ENCODE data around the gene MYLK4.

Gene MYLK4

DNA sequence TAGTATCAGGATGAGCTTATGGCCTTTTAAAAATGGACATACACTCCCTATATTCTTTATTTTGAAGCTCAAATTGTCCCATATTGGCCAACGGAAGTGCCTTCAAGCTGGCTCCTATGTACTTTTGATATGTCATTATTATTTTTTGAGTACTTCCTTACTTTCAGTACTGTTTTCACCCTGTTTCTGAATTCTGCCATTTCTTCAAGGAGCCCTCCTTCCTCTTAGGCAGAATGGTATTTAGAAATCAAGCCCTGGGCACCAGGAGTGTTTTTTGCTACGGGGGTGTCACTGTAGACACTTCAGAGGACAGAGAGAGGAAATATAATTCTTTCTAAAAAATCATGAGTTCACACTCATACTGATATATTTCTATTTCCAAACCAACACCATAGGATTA is 5.5 kb upstream of the MYLK4 start:
- no peak for DNase-seq (ENCODE audit: low read depth)

DNA sequence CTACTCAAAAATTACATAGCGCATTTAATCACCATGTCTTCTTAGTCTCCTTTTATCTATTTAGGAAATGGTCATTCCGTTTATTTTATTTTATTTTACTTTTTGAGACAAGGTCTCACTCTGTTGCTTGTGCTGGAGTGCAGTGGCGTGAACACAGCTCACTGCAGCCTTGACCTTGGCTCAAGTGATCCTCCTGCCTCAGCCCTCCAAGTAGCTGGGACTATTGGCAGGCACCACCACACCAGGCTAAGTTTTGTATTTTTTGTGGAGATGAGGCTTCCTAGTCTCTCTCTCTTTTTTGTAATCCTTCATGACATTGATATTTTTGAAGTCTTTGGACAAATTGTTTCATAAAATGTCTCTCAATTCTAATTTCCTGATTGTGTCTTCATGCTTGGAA is 4.7 kb upstream of the MYLK4 start:
- no peak overlapping the region for H3K4me3 ChIP-seq (ENCODE audit: low read depth, low read length)
- TF ChIP-seq, protein P1, sequence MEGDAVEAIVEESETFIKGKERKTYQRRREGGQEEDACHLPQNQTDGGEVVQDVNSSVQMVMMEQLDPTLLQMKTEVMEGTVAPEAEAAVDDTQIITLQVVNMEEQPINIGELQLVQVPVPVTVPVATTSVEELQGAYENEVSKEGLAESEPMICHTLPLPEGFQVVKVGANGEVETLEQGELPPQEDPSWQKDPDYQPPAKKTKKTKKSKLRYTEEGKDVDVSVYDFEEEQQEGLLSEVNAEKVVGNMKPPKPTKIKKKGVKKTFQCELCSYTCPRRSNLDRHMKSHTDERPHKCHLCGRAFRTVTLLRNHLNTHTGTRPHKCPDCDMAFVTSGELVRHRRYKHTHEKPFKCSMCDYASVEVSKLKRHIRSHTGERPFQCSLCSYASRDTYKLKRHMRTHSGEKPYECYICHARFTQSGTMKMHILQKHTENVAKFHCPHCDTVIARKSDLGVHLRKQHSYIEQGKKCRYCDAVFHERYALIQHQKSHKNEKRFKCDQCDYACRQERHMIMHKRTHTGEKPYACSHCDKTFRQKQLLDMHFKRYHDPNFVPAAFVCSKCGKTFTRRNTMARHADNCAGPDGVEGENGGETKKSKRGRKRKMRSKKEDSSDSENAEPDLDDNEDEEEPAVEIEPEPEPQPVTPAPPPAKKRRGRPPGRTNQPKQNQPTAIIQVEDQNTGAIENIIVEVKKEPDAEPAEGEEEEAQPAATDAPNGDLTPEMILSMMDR (IDR thresholded peaks at IDR 0.05; ENCODE audit: insufficient read depth, low read depth, low read length, missing control alignments) = no peak
- no peak for DNase-seq (ENCODE audit: low read depth)

More for the DNA sequence above, 5.5 kb upstream of the MYLK4 start:
- TF ChIP-seq, protein P1 (IDR thresholded peaks at IDR 0.05; ENCODE audit: insufficient read depth, low read depth, low read length, missing control alignments) = no peak
- no peak overlapping the region for H3K4me3 ChIP-seq (ENCODE audit: low read depth, low read length)

DNA sequence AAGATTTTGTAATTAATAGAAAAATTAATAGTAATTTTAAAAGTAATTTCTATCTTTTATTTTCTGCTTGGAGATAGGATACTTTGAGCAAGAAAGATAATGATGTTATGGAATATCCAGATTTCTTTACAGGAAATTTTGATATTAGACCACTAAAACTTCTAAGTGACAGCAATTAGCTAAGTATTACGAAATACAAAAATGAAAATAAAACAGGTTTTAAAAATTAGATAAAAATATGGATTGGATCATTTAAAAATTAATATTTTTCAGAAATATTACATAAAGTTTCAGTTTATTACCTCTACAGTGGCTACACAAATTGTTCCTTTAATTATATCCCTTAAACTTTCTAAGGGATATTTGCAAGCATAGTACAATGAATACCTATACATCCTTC is 4.2 kb upstream of the MYLK4 start:
- DNase-seq (ENCODE audit: low read depth) = no peak
- H3K4me3 ChIP-seq (ENCODE audit: low read depth, low read length) = no peak overlapping the region
- TF ChIP-seq, protein P1 (IDR thresholded peaks at IDR 0.05; ENCODE audit: insufficient read depth, low read depth, low read length, missing control alignments) = no peak

DNA sequence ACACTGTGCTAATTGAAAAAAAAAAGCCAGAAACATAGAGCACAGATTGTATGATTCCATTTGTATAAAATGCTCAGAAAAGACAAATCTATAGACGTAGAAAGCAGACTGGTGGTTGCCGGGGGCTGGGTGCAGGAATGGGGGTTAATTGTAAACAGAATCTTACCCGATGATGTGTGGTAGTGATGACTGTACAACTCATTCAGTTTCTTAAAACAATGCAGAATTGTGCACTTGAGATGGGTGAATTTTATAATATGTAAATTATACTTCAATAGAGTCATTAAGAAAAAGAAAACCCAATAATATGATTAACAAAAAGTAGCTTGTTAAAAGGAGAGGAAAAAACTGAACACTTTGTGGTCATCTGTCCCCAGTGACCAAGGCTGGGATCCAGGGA is 3.7 kb upstream of the MYLK4 start:
- TF ChIP-seq, protein P1 (IDR thresholded peaks at IDR 0.05; ENCODE audit: insufficient read depth, low read depth, low read length, missing control alignments) = no peak
- DNase-seq (ENCODE audit: low read depth) = no peak
- H3K4me3 ChIP-seq (ENCODE audit: low read depth, low read length) = no peak overlapping the region

DNA sequence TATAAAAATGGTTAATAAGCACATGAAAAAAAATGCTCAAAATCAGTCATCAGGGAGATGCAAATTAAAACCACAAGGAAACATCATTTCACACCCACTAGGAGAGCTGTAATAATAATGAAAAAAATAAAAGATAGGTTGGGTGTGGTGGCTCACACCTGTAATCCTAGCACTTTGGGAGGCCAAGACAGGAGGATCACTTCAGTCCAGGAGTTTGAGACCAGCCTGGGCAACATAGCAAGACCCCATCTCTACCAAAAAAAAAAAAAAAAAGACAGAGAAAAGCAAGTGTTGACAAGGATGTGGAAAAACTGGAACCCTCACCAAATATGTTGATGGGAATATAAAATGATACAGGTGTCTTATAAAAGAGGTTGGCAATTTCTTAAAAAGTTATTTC is 3.0 kb upstream of the MYLK4 start:
- H3K4me3 ChIP-seq (ENCODE audit: low read depth, low read length) = no peak overlapping the region
- TF ChIP-seq, protein P1 (IDR thresholded peaks at IDR 0.05; ENCODE audit: insufficient read depth, low read depth, low read length, missing control alignments) = no peak
- no peak for DNase-seq (ENCODE audit: low read depth)

DNA sequence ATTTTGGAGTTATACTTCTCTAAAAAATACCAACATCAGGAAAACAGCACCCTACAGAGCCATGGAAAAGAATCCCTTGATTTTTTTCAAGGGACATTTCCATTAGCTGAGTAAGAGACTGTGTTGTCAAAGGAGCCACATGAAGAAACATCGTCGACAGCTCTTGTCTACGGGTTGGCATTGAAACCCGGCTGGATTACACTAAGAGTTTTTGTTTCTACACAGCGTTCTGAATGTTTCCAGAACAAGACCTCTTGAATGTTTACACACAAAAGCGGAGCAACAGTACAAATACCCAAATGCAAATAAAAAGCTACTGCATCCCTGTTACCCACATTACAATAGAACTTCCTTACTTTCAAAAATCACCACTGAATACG is 2.4 kb upstream of the MYLK4 start:
- TF ChIP-seq, protein P1 (IDR thresholded peaks at IDR 0.05; ENCODE audit: insufficient read depth, low read depth, low read length, missing control alignments) = no peak
- no peak for DNase-seq (ENCODE audit: low read depth)

DNA sequence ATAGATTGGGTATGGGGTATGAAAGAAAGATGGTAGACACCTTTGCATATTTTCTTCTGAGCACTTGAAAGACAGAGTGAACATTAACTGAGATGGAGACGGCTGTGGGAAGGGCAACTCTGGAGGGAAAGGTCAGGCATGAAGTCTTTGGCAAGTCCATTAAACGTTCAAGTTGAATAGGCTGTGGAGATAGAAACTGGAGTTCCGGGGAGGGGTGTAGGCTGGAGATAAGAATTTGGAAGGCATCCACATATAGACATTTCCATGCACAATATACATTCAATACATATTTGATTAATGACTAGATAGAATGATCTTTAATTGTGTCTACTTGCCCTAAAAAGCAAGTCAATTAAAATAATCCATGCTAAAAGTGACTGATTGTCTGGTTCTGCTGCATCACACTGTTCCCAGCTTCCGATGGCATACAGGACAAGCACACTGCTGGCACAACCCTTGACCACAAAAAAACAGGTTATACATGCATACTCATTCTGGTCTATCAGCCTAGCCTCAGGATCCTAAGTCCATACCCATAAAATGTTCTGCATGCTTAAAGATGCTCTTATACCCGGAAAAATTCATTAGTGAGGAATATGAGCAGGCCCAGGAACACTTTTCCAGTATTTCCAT is 1.9 kb upstream of the MYLK4 start:
- H3K4me3 ChIP-seq (ENCODE audit: low read depth, low read length) = no peak overlapping the region
- DNase-seq (ENCODE audit: low read depth) = no peak
- TF ChIP-seq, protein P1 (IDR thresholded peaks at IDR 0.05; ENCODE audit: insufficient read depth, low read depth, low read length, missing control alignments) = no peak

More for the DNA sequence above, 2.4 kb upstream of the MYLK4 start:
- no peak overlapping the region for H3K4me3 ChIP-seq (ENCODE audit: low read depth, low read length)
